HEK293 (cell line): Measurements from ENCODE around the gene GIPC1.
"Not testable (repeated sequence)": the region's sequence is repeated elsewhere in the genome, so short reads cannot be mapped to it uniquely, and the experiment has no call there.

Experiments
- CTCF ChIA-PET: fragments of 350-600 bp; formaldehyde crosslinking; extraction: SDS; loops from one replicate; lab custom pipeline; 2021; ENCODE audit warnings: antibody characterized with exemption; lab: Yijun Ruan, JAX
- POLR2A ChIA-PET: fragments of 300-600 bp; formaldehyde crosslinking; extraction: SDS; loops from one replicate; lab custom pipeline; 2020; ENCODE audit warnings: antibody characterized with exemption, inconsistent platforms; lab: Yijun Ruan, JAX
- H3K27ac ChIP-seq: fragments of 200-500 bp; sonication (Bioruptor generic); 2 replicates; pipeline ENCODE4 v1.5.1; 2014; ENCODE audit warnings: low read depth, low read length, control low read depth, inconsistent platforms; ENCODE audit errors: extremely low read depth
- H3K36me3 ChIP-seq, 2 experiments: fragments of 200-500 bp in 1 of 2; sonication (Bioruptor generic) in 1 of 2; 1 replicate in 1 of 2; 2 replicates in 1 of 2; pipeline ENCODE4 v1.5.1; 2014 to 2017; ENCODE audit warnings: inconsistent platforms in 2 of 2, low read length in 2 of 2; ENCODE audit not compliant: control insufficient read depth in 2 of 2, insufficient read depth in 1 of 2
- H3K4me1 ChIP-seq: fragments of 200-500 bp; sonication (Bioruptor generic); 2 replicates; pipeline ENCODE4 v1.5.1; 2014; ENCODE audit warnings: mild to moderate bottlenecking, low read length, inconsistent platforms; ENCODE audit not compliant: control insufficient read depth, insufficient read depth
- H3K4me3 ChIP-seq: 2 replicates; pipeline ENCODE4 v1.5.1; 2011; ENCODE audit warnings: low read depth, mild to moderate bottlenecking, control low read depth, low read length, moderate library complexity
- H3K9me3 ChIP-seq: fragments of 200-500 bp; sonication (Bioruptor generic); 2 replicates; pipeline ENCODE4 v1.5.1; 2014; ENCODE audit warnings: low read depth, low read length, inconsistent platforms; ENCODE audit not compliant: control insufficient read depth, insufficient read depth
- BCL6B ChIP-seq: fragments of 450-650 bp; formaldehyde crosslinking; IDR thresholded peaks from 2 replicates; pipeline ENCODE4 v1.5.1; 2017; ENCODE audit warnings: missing biosample characterization, missing genetic modification characterization
- MEIS1 ChIP-seq: sonication (generic); formaldehyde crosslinking; IDR thresholded peaks from 2 replicates; pipeline ENCODE4 v1.8.1; 2022; ENCODE audit warnings: missing genetic modification reagents, mild to moderate bottlenecking, borderline replicate concordance
- SETDB1 ChIP-seq: IDR thresholded peaks from one replicate; pipeline ENCODE4 v1.6.1; 2017; ENCODE audit warnings: mild to moderate bottlenecking, low read length, moderate library complexity, mixed read lengths; ENCODE audit not compliant: insufficient read length
- YY1 ChIP-seq: fragments of 450-650 bp; formaldehyde crosslinking; IDR thresholded peaks from 2 replicates; pipeline ENCODE4 v1.5.1; 2018; ENCODE audit warnings: missing biosample characterization, missing genetic modification characterization
- ZBTB17 ChIP-seq: fragments of 450-650 bp; formaldehyde crosslinking; IDR thresholded peaks from 2 replicates; pipeline ENCODE4 v1.5.1; 2016; ENCODE audit warnings: missing biosample characterization, missing genetic modification characterization
- ZBTB20 ChIP-seq: fragments of 450-650 bp; formaldehyde crosslinking; IDR thresholded peaks from 2 replicates; pipeline ENCODE4 v1.5.1; 2016; ENCODE audit warnings: missing biosample characterization, missing genetic modification characterization
- ZIC2 ChIP-seq: fragments of 450-650 bp; formaldehyde crosslinking; IDR thresholded peaks from 2 replicates; pipeline ENCODE4 v1.5.1; 2016; ENCODE audit warnings: missing biosample characterization, missing genetic modification characterization
- ZNF121 ChIP-seq: fragments of 450-650 bp; formaldehyde crosslinking; IDR thresholded peaks from 2 replicates; pipeline ENCODE4 v1.5.1; 2016; ENCODE audit warnings: missing biosample characterization, missing genetic modification characterization
- ZNF132 ChIP-seq: fragments of 450-650 bp; formaldehyde crosslinking; IDR thresholded peaks from 2 replicates; pipeline ENCODE4 v1.5.1; 2017; ENCODE audit warnings: missing biosample characterization, missing genetic modification characterization, borderline replicate concordance
- ZNF169 ChIP-seq: fragments of 450-650 bp; formaldehyde crosslinking; IDR thresholded peaks from 2 replicates; pipeline ENCODE4 v1.5.1; 2016; ENCODE audit warnings: missing biosample characterization, missing genetic modification characterization
- ZNF239 ChIP-seq: fragments of 450-650 bp; formaldehyde crosslinking; IDR thresholded peaks from 2 replicates; pipeline ENCODE4 v1.5.1; 2016; ENCODE audit warnings: missing biosample characterization, missing genetic modification characterization
- ZNF335 ChIP-seq: fragments of 450-650 bp; formaldehyde crosslinking; conservative IDR thresholded peaks from 2 replicates; pipeline ENCODE4 v1.5.1; 2016; ENCODE audit warnings: missing biosample characterization, missing genetic modification characterization
- ZNF354C ChIP-seq: fragments of 450-650 bp; formaldehyde crosslinking; IDR thresholded peaks from 2 replicates; pipeline ENCODE4 v1.5.1; 2016; ENCODE audit warnings: missing biosample characterization, missing genetic modification characterization, low read depth, borderline replicate concordance
- ZNF366 ChIP-seq: fragments of 450-650 bp; formaldehyde crosslinking; conservative IDR thresholded peaks from 2 replicates; pipeline ENCODE4 v1.5.1; 2016; ENCODE audit warnings: missing biosample characterization, missing genetic modification characterization
- ZNF394 ChIP-seq: fragments of 450-650 bp; formaldehyde crosslinking; IDR thresholded peaks from 2 replicates; pipeline ENCODE4 v1.5.1; 2016; ENCODE audit warnings: missing biosample characterization, missing genetic modification characterization, mild to moderate bottlenecking, moderate library complexity, borderline replicate concordance
- ZNF398 ChIP-seq: fragments of 450-650 bp; formaldehyde crosslinking; IDR thresholded peaks from 2 replicates; pipeline ENCODE4 v1.5.1; 2017; ENCODE audit warnings: missing biosample characterization, missing genetic modification characterization
- ZNF521 ChIP-seq: fragments of 450-650 bp; formaldehyde crosslinking; IDR thresholded peaks from 2 replicates; pipeline ENCODE4 v1.5.1; 2017; ENCODE audit warnings: missing biosample characterization, mild to moderate bottlenecking, missing genetic modification characterization

Gene GIPC1

GRCh38 chr19:14460935-14461334 lies 35.0 kb downstream of the GIPC1 start:
- ChIA-PET POLR2A (interaction anchor here (0.7 kb wide), 1 partner anchor 506 kb away, joined by 3 read pairs; no protein-coding TSS in a partner anchor), CTCF (no interaction called here)
- Histone ChIP-seq H3K36me3 (peaks cover 23 to 68% of the 10 kb centered on the region in 2 experiments; a peak in 2 of 3 replicates), H3K9me3 (no peaks in the 10 kb centered on the region), H3K4me1 (no peaks in the 10 kb centered on the region), H3K4me3 (no peak overlapping the region), H3K27ac (no peak overlapping the region)
- TF ChIP-seq ZNF366 (tag by site-specific recombination) (peak; percentile 97), ZNF354C (tag by site-specific recombination) (no peak), ZNF521 (no peak), ZBTB20 (tag by site-specific recombination) (no peak), ZBTB17 (peak; percentile 67), ZNF239 (tag by site-specific recombination) (no peak), ZIC2 (tag by site-specific recombination) (no peak), ZNF398 (tag by site-specific recombination) (no peak)

- Histone ChIP-seq H3K4me3 (no peak overlapping the region), H3K36me3 (peaks cover 17 to 64% of the 10 kb centered on the region in 2 experiments; a peak in 2 of 3 replicates), H3K4me1 (no peaks in the 10 kb centered on the region), H3K27ac (no peak overlapping the region), H3K9me3 (no peaks in the 10 kb centered on the region)
- CTCF ChIA-PET = no interaction called here
- POLR2A ChIA-PET = interaction anchor here (1.5 kb wide), 1 partner anchor 47 kb away, joined by 4 read pairs; no protein-coding TSS in a partner anchor
- TF ChIP-seq BCL6B (tag by site-specific recombination) (no peak), SETDB1 (no peak), YY1 (tag by site-specific recombination) (no peak), MEIS1 (no peak), ZNF169 (tag by site-specific recombination) (no peak), ZNF132 (tag by site-specific recombination) (no peak), ZNF394 (tag by site-specific recombination) (no peak), ZNF335 (tag by site-specific recombination) (no peak)
These were observed 36.2 kb downstream of the GIPC1 start for GRCh38 chr19:14459703-14460102.

GRCh38 chr19:14452303-14452702 lies 43.6 kb downstream of the GIPC1 start:
- H3K9me3 ChIP-seq, POLR2A ChIA-PET, H3K4me3 ChIP-seq, H3K4me1 ChIP-seq, H3K27ac ChIP-seq: not testable (repeated sequence)
- H3K36me3 ChIP-seq = peaks cover 29 to 74% of the 10 kb centered on the region in 2 experiments
- CTCF ChIA-PET = interaction anchor here (0.7 kb wide), 2 partner anchors 19 to 66 kb away, joined by 3 read pairs; no protein-coding TSS in a partner anchor
- TF ChIP-seq ZNF121 (tag by site-specific recombination) = peak; percentile 86
